C4-2B (cell line): ENCODE data around the gene TMPRSS11D.

Experiments used
- ZFX ChIP-seq: fragments of 450-650 bp; IDR thresholded peaks from 2 replicates; pipeline ENCODE4 v1.6.1; 2017
- TF ChIP-seq, protein P1 (sequence below): fragments of 450-650 bp; conservative IDR thresholded peaks from 2 replicates; pipeline ENCODE4 v1.5.1; 2017; ENCODE audit warnings: mild to moderate bottlenecking

DNA sequence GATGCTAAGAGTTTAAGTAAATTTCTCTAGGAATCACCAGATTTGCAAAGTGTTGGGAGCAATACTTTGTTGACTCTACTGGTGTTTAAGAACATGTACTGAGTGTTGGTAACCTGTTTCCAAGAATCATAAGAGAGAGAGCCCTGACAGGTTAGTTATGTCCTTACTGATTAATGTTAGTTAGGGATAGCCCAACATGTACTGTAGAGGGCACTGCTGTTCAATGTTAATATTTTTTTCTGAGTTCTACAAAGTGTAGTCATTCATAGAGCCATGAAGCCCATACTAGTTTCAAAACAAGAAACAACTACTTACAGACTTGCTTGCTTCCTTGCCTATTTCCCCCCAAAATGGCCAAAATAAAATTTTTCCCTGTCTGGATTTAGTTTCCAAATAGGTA lies 11.9 kb downstream of the TMPRSS11D start:
- TF ChIP-seq, protein P1, sequence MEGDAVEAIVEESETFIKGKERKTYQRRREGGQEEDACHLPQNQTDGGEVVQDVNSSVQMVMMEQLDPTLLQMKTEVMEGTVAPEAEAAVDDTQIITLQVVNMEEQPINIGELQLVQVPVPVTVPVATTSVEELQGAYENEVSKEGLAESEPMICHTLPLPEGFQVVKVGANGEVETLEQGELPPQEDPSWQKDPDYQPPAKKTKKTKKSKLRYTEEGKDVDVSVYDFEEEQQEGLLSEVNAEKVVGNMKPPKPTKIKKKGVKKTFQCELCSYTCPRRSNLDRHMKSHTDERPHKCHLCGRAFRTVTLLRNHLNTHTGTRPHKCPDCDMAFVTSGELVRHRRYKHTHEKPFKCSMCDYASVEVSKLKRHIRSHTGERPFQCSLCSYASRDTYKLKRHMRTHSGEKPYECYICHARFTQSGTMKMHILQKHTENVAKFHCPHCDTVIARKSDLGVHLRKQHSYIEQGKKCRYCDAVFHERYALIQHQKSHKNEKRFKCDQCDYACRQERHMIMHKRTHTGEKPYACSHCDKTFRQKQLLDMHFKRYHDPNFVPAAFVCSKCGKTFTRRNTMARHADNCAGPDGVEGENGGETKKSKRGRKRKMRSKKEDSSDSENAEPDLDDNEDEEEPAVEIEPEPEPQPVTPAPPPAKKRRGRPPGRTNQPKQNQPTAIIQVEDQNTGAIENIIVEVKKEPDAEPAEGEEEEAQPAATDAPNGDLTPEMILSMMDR = peak; percentile 58
- no peak for TF ChIP-seq ZFX
